Activated T-cell treated with anti-CD3 and anti-CD28 coated beads, Interleukin-2, amount 50 U/mL, for 24 hours (primary cell): ENCODE measurements around the gene ZDHHC17.

Experiments
- DNase-seq: peaks from one replicate; pipeline ENCODE4 v3.0.0-alpha.2; 2020
- H3K27ac Mint-ChIP-seq: 2 replicates; pipeline ENCODE4 v1.8.0; 2020; ENCODE audit warnings: mild to moderate bottlenecking, mixed read lengths
- H3K27me3 Mint-ChIP-seq: 2 replicates; pipeline ENCODE4 v1.8.0; 2020; ENCODE audit warnings: mixed read lengths
- H3K36me3 Mint-ChIP-seq: 2 replicates; pipeline ENCODE4 v1.8.0; 2020; ENCODE audit warnings: low read depth, mixed read lengths
- H3K4me1 Mint-ChIP-seq: 2 replicates; pipeline ENCODE4 v1.8.0; 2020; ENCODE audit warnings: low read depth, mixed read lengths
- H3K4me3 Mint-ChIP-seq: 2 replicates; pipeline ENCODE4 v1.8.0; 2020; ENCODE audit warnings: mild to moderate bottlenecking, moderate library complexity, mixed read lengths
- H3K9me3 Mint-ChIP-seq: 2 replicates; pipeline ENCODE4 v1.8.0; 2020; ENCODE audit warnings: mixed read lengths

Gene ZDHHC17

DNA sequence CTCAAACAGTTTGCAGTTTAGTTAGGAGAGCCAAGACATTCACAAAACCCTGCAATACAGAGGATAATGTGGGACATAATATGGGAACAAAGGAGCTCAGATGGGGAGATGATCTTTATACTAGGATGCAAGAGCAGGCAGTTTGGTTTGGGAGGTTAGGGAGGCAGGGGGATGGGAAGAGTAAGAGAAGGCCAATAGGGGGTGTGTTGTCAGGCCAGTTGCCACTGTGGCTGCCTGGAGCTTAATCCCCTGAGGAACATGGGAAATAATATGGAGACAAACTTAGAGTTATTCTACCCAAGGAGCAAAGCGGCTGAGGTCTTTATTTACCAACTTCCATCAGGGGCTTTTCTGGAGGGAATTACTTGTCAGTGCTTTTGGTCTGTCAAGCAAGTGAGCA, 124.9 kb downstream of the ZDHHC17 start:
- Mint-ChIP-seq H3K27me3 (peaks cover 25% of the 10 kb centered on the region), H3K36me3 (no peaks in the 10 kb centered on the region), H3K27ac (no peak overlapping the region), H3K4me3 (no peak overlapping the region), H3K9me3 (no peaks in the 10 kb centered on the region), H3K4me1 (peaks cover 20% of the 10 kb centered on the region)
- DNase-seq: no peak

- Mint-ChIP-seq H3K4me3 (peak overlapping the region; percentile 27), H3K36me3 (no peaks in the 10 kb centered on the region), H3K27me3 (peaks cover 20% of the 10 kb centered on the region), H3K9me3 (peaks cover 5% of the 10 kb centered on the region), H3K4me1 (peaks cover 20% of the 10 kb centered on the region), H3K27ac (peak overlapping the region; percentile 89)
- DNase-seq: peak; percentile 61
These were observed 126.5 kb downstream of the ZDHHC17 start for GRCh38 chr12:76890151-76891143.

DNA sequence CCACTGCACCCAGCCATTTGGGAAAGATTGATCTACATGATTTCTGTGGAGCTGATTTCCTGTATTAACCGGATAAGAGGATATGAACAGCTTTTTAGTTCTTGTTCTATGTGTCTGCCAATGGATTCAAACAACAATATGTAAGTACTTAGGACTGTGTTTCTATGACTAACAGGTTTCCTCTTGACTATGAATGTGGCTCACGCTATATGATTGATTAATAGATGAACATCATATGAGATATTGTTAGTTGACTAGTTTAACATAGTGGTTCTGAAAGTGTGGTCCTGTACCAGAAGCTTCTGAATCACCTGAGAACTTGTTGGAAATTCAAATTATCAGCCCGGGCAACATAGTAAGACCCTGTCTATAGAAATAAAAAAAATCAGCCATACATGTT, 127.7 kb downstream of the ZDHHC17 start:
- peaks cover 11% of the 10 kb centered on the region for H3K27me3 Mint-ChIP-seq
- peak overlapping the region; percentile 8 for H3K27ac Mint-ChIP-seq
- H3K9me3 Mint-ChIP-seq: peaks cover 5% of the 10 kb centered on the region
- no peaks in the 10 kb centered on the region for H3K36me3 Mint-ChIP-seq
- H3K4me3 Mint-ChIP-seq: no peak overlapping the region
- peaks cover 20% of the 10 kb centered on the region for H3K4me1 Mint-ChIP-seq
- no peak for DNase-seq

DNA sequence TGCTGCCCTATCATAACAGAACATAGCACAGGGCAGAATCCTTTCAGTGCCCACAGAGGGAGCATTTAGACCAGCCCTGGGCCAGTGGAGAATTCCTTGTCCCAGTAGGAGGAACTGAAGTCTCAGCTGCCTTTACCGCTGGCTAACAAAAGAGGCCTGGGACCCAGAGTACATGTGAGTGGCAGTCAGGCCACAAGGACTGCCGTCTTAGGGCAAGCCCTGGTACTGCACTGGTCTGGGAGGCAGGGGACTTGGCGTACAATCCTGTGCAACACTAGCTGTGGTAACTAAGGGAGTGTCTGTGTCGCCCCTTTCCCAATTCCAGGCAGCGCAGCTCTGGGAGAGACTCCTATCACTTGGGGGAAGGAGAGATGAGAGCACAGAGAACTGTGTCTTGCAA, 131.9 kb downstream of the ZDHHC17 start:
- Mint-ChIP-seq H3K27me3 (peaks cover 5% of the 10 kb centered on the region), H3K4me3 (no peak overlapping the region), H3K9me3 (peaks cover 5% of the 10 kb centered on the region), H3K4me1 (peaks cover 10% of the 10 kb centered on the region), H3K36me3 (no peaks in the 10 kb centered on the region), H3K27ac (no peak overlapping the region)
- no peak for DNase-seq

DNA sequence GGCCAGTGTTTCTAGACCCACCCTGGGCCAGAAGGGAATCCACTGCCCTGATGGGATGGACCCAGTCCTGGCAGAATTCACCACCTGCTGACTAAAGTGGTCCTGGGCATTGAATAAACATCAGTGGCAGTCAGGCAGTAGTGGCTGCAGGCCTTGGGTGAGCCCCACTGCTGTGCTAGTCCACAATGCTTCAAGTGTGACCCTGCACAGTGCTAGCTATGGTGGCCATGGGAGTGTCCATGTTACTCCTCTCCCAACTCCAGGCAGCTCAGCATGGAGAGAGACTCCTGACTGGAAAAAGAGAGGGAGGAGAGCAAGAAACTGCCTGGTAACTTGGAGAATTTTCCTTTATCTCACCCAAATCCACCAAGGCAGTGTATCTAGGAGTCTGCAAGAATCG, 132.4 kb downstream of the ZDHHC17 start:
- Mint-ChIP-seq H3K27me3 (peaks cover 5% of the 10 kb centered on the region), H3K4me1 (peaks cover 6% of the 10 kb centered on the region), H3K27ac (no peak overlapping the region), H3K9me3 (peaks cover 5% of the 10 kb centered on the region), H3K36me3 (no peaks in the 10 kb centered on the region), H3K4me3 (no peak overlapping the region)
- DNase-seq: no peak

DNA sequence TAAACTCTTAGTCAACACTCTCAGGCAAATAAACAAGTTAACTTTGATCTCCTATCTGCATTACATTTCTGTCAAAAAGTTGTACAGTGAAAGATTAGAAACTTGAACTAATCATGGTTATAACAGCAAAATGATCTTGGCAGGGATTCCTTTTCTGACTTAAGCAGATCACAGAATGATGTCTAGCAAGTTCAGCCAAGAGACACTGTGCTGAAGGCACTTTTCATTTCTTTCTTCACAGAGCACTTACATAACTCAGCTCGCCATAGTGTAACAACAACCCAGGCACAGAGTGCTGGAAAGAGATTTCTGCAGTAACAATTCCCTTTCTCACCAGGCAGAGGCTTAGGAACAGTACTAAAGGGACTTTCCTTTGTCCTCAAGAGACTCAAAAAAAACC, 134.5 kb downstream of the ZDHHC17 start:
- H3K36me3 Mint-ChIP-seq: no peaks in the 10 kb centered on the region
- no peak overlapping the region for H3K27ac Mint-ChIP-seq
- peaks cover 18% of the 10 kb centered on the region for H3K4me1 Mint-ChIP-seq
- no peaks in the 10 kb centered on the region for H3K27me3 Mint-ChIP-seq
- H3K9me3 Mint-ChIP-seq: peaks cover 5% of the 10 kb centered on the region
- no peak for DNase-seq
- H3K4me3 Mint-ChIP-seq: no peak overlapping the region

GRCh38 chr12:76899522-76899921, 135.6 kb downstream of the ZDHHC17 start:
- Mint-ChIP-seq H3K4me3 (no peak overlapping the region), H3K27ac (no peak overlapping the region), H3K27me3 (no peaks in the 10 kb centered on the region), H3K4me1 (peaks cover 18% of the 10 kb centered on the region), H3K9me3 (no peaks in the 10 kb centered on the region), H3K36me3 (no peaks in the 10 kb centered on the region)
- DNase-seq: no peak

GRCh38 chr12:76901628-76902380, 137.9 kb downstream of the ZDHHC17 start:
- Mint-ChIP-seq H3K4me3 (no peak overlapping the region), H3K27ac (no peak overlapping the region)

More at GRCh38 chr12:76901628-76902380, 137.9 kb downstream of the ZDHHC17 start:
- Mint-ChIP-seq H3K9me3 (no peaks in the 10 kb centered on the region), H3K4me1 (peaks cover 18% of the 10 kb centered on the region), H3K27me3 (peaks cover 2% of the 10 kb centered on the region), H3K36me3 (no peaks in the 10 kb centered on the region)
- no peak for DNase-seq
